Lower leg skin (tissue), 4 donors: ENCODE results near the gene DNAH7. TPM values are rescaled to one million over a fixed set of nuclear protein-coding genes. Genes with fewer than 3 reads are reported as not detected.

Experiments used
- DNase-seq, 2 donors: peaks; one replicate each; pipeline ENCODE4 v3.0.0-alpha.2; 2019; ENCODE audit warnings: low spot score in 2 of 2
- H3K4me3 ChIP-seq: fragments of 200-600 bp; sonication (generic); 2 replicates; pipeline ENCODE4 v1.5.1; 2017; ENCODE audit warnings: mild to moderate bottlenecking, low read depth; ENCODE audit not compliant: poor library complexity, severe bottlenecking
- CTCF ChIP-seq, 3 donors: fragments of 450-650 bp; IDR thresholded peaks; one replicate each; pipeline ENCODE4 v1.5.1; 2016; ENCODE audit warnings: antibody characterized with exemption in 3 of 3, mild to moderate bottlenecking in 3 of 3, moderate library complexity in 2 of 3
- POLR2A ChIP-seq, 2 donors: fragments of 450-650 bp; IDR thresholded peaks; one replicate each; pipeline ENCODE4 v1.6.1; 2016 to 2017; ENCODE audit warnings: antibody characterized with exemption in 2 of 2, mild to moderate bottlenecking in 1 of 2, moderate library complexity in 1 of 2
- WGBS, 2 donors: methylation state at CpG; one replicate each; pipeline ENCODE4 v1.1.5; 2018; 5-methylcytosine and 5-hydroxymethylcytosine counted together
- intact Hi-C: fragments of 100-400 bp; cut with DNase I; formaldehyde crosslinking; loops from one replicate; pipeline ENCODE4 v1.15.0; 2023; ENCODE audit warnings: low total_unique reads
- total RNA-seq, 4 donors: library from RNA; depleted of rRNA; stranded (reverse); fragments of >200 nt; gene quantifications; one replicate each; pipeline ENCODE4 v1.1.0, GENCODE V29; 2016

The DNAH7 gene
- total RNA-seq, 4 donors from 2014 or later: 0.08 to 0.34 (median 0.17) TPM

DNA sequence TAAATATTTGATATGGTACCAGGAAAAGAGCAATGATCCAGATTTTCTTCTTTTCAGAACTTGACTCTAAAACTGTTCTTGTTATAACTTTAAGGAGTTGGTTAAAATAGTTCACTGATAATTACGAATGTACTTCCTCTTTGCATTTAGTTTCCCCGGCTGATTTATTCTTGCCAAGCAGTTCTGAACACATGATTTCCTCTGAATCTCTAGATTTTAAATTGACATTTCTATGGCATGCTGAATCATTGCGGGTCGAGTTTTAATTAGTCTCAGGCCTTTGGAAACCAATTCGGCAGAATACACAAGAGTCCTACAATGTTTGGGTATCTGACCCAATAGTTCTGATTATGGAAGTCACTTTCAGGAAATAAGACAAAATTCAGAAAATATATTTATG, 37.3 kb upstream of the DNAH7 start:
- no peak overlapping the region for H3K4me3 ChIP-seq

GRCh38 chr2:196104066-196104465, 35.4 kb upstream of the DNAH7 start:
- no peak overlapping the region for H3K4me3 ChIP-seq
- WGBS, 2 donors: 82 to 99% methylated on average over 4 of the region's 4 CpGs
- intact Hi-C loops: no loop called here
- TF ChIP-seq CTCF (IDR thresholded peaks at IDR 0.05): no peak
- TF ChIP-seq POLR2A (IDR thresholded peaks at IDR 0.05): no peak
- DNase-seq: no peak

More for the DNA sequence above, 37.3 kb upstream of the DNAH7 start:
- intact Hi-C loops: loop anchor here (5.0 kb wide), 1 partner anchor 1986 kb away; no protein-coding TSS in a partner anchor
- WGBS, 2 donors: 45 to 57% methylated on average over 5 of the region's 5 CpGs
- no peak for TF ChIP-seq POLR2A (IDR thresholded peaks at IDR 0.05)
- no peak for TF ChIP-seq CTCF (IDR thresholded peaks at IDR 0.05)
- no peak for DNase-seq

DNA sequence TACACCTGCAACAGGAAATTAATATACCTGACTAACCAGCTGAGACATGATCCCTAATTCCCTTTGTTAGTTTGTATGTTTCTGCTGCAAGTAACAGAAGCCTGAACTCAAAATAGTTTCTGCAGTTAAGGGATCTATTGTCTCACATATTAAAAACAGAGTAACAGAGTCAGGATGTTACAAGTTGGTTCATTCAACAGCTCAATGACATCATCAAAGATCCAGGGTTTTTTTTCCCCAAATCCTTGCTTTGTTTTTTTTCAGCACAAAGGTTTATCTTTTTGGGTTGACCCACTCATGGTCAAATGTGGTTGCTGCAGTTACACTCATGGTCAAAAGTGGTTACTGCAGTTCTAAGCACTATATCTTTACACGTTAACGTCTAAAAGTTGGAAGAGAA, 35.0 kb upstream of the DNAH7 start:
- no peak for DNase-seq
- H3K4me3 ChIP-seq: no peak overlapping the region
- 99 to 100% methylated on average over 2 of the region's 2 CpGs for WGBS, 2 donors
- intact Hi-C loops: no loop called here
- TF ChIP-seq CTCF (IDR thresholded peaks at IDR 0.05) (no peak), POLR2A (IDR thresholded peaks at IDR 0.05) (no peak)

GRCh38 chr2:196101325-196101991, 32.8 kb upstream of the DNAH7 start:
- no peak for TF ChIP-seq POLR2A (IDR thresholded peaks at IDR 0.05)
- no peak for TF ChIP-seq CTCF (IDR thresholded peaks at IDR 0.05)
- H3K4me3 ChIP-seq: no peak overlapping the region
- DNase-seq: no peak
- intact Hi-C loops: no loop called here
- 50 to 51% methylated on average over 6 of the region's 6 CpGs for WGBS, 2 donors

- intact Hi-C loops: no loop called here
- TF ChIP-seq CTCF (IDR thresholded peaks at IDR 0.05): no peak
- TF ChIP-seq POLR2A (IDR thresholded peaks at IDR 0.05): no peak
- DNase-seq: no peak
- H3K4me3 ChIP-seq: no peak overlapping the region
- 75 to 86% methylated on average over 3 of the region's 3 CpGs for WGBS, 2 donors
These were observed 31.3 kb upstream of the DNAH7 start for GRCh38 chr2:196099916-196100315.
